Activated CD4-positive, alpha-beta memory T cell treated with anti-CD3 and anti-CD28 coated beads for 36 hours (primary cell): ENCODE results near the gene PCDHA1. TPM values are rescaled to one million over a fixed set of nuclear protein-coding genes. Genes with fewer than 3 reads are reported as not detected.
"Not testable (repeated sequence)": the region's sequence is repeated elsewhere in the genome, so short reads cannot be mapped to it uniquely, and the experiment has no call there.

ENCODE experiments used
- CTCF ChIA-PET: fragments of 350-600 bp; sonication (Branson Sonifier 250); formaldehyde crosslinking; loops from one replicate; lab custom pipeline; 2021; ENCODE audit warnings: antibody characterized with exemption, inconsistent platforms; lab: Charles Lee
- POLR2A ChIA-PET: fragments of 350-600 bp; sonication (Branson Sonifier 250); formaldehyde crosslinking; loops from one replicate; lab custom pipeline; 2021; ENCODE audit warnings: antibody characterized with exemption; lab: Charles Lee
- DNase-seq: peaks from one replicate; pipeline ENCODE4 v3.0.0-alpha.2; 2020
- H3K27ac Mint-ChIP-seq: one replicate; pipeline ENCODE4 v1.8.0; 2021; ENCODE audit warnings: mixed read lengths
- H3K27me3 Mint-ChIP-seq: one replicate; pipeline ENCODE4 v1.8.0; 2021; ENCODE audit warnings: mixed read lengths
- H3K36me3 Mint-ChIP-seq: one replicate; pipeline ENCODE4 v1.8.0; 2021; ENCODE audit warnings: mixed read lengths
- H3K4me1 Mint-ChIP-seq: one replicate; pipeline ENCODE4 v1.8.0; 2021; ENCODE audit warnings: low read depth, mixed read lengths
- H3K4me3 Mint-ChIP-seq: one replicate; pipeline ENCODE4 v1.8.0; 2021; ENCODE audit warnings: mild to moderate bottlenecking, mixed read lengths
- H3K9me3 Mint-ChIP-seq: one replicate; pipeline ENCODE4 v1.8.0; 2021; ENCODE audit warnings: mixed read lengths
- intact Hi-C: fragments of 100-400 bp; cut with micrococcal nuclease; formaldehyde crosslinking; loops from one replicate; pipeline ENCODE4 v1.15.1; 2023
- total RNA-seq, 2 experiments: library from RNA; stranded (reverse); gene quantifications; one replicate each; pipeline ENCODE4 v1.2.3, GENCODE V29; 2021

PCDHA1 gene
- total RNA-seq, 2 experiments from 2014 or later, result not detected

GRCh38 chr5:140821375-140822280 lies 35.7 kb downstream of the PCDHA1 start, which contains the start of gene PCDHA5:
Gene PCDHA5, plus strand, starts transcription at chr5:140821613.
- Mint-ChIP-seq H3K9me3 (peaks cover 11% of the 10 kb centered on the region), H3K4me1 (no peaks in the 10 kb centered on the region), H3K36me3 (no peaks in the 10 kb centered on the region), H3K27ac (no peak within 1 kb of the TSS), H3K27me3 (peaks cover 3% of the 10 kb centered on the region), H3K4me3 (no peak within 1 kb of the TSS)
- intact Hi-C loops, result no loop called here
- peak; percentile 36 for DNase-seq
- CTCF ChIA-PET, result interaction anchor here (0.6 to 1.0 kb wide), 2 partner anchors 121 to 215 kb away, joined by 3 read pairs; no protein-coding TSS in a partner anchor
- POLR2A ChIA-PET, result no interaction called here

- Mint-ChIP-seq H3K36me3 (peaks cover 3% of the 10 kb centered on the region), H3K27me3 (peaks cover 8% of the 10 kb centered on the region), H3K9me3 (peaks cover 13% of the 10 kb centered on the region), H3K27ac (no peak overlapping the region), H3K4me3 (no peak overlapping the region), H3K4me1 (no peaks in the 10 kb centered on the region)
- DNase-seq, result no peak
- ChIA-PET POLR2A (no interaction called here), CTCF (interaction anchor here (0.6 to 1.0 kb wide), 2 partner anchors 120 to 214 kb away, joined by 3 read pairs; no protein-coding TSS in a partner anchor)
- intact Hi-C loops, result no loop called here
Observed at GRCh38 chr5:140822281-140822629, 36.3 kb downstream of the PCDHA1 start.

GRCh38 chr5:140822969-140823368 lies 37.0 kb downstream of the PCDHA1 start:
- DNase-seq, H3K4me3 Mint-ChIP-seq, H3K4me1 Mint-ChIP-seq, H3K27ac Mint-ChIP-seq, H3K36me3 Mint-ChIP-seq, POLR2A ChIA-PET, intact Hi-C loops, CTCF ChIA-PET: not testable (repeated sequence)
- Mint-ChIP-seq H3K27me3 (peaks cover 12% of the 10 kb centered on the region), H3K9me3 (peaks cover 15% of the 10 kb centered on the region)

GRCh38 chr5:140823475-140823874 lies 37.5 kb downstream of the PCDHA1 start:
- POLR2A ChIA-PET, result no interaction called here
- no peaks in the 10 kb centered on the region for H3K4me1 Mint-ChIP-seq
- intact Hi-C loops, result no loop called here
- H3K36me3 Mint-ChIP-seq, result peaks cover 8% of the 10 kb centered on the region
- no peak overlapping the region for H3K4me3 Mint-ChIP-seq
- peaks cover 12% of the 10 kb centered on the region for H3K27me3 Mint-ChIP-seq
- CTCF ChIA-PET, result no interaction called here
- DNase-seq, result no peak
- no peak overlapping the region for H3K27ac Mint-ChIP-seq
- peaks cover 18% of the 10 kb centered on the region for H3K9me3 Mint-ChIP-seq

- H3K27ac Mint-ChIP-seq, result no peak within 1 kb of the TSS
- peaks cover 20% of the 10 kb centered on the region for H3K27me3 Mint-ChIP-seq
- H3K9me3 Mint-ChIP-seq, result peaks cover 26% of the 10 kb centered on the region
- ChIA-PET POLR2A (no interaction called here), CTCF (interaction anchor here (0.7 kb wide), 1 partner anchor 14 kb away, joined by 3 read pairs; no protein-coding TSS in a partner anchor)
- no peak within 1 kb of the TSS for H3K4me3 Mint-ChIP-seq
- intact Hi-C loops, result no loop called here
- no peaks in the 10 kb centered on the region for H3K4me1 Mint-ChIP-seq
- DNase-seq, result no peak
- H3K36me3 Mint-ChIP-seq, result peaks cover 19% of the 10 kb centered on the region
Observed at GRCh38 chr5:140827704-140828361, 41.9 kb downstream of the PCDHA1 start, which contains the start of gene PCDHA6. Gene PCDHA6, plus strand, starts transcription at chr5:140827960. Its CDS starts 132 bp downstream, at chr5:140828092.

GRCh38 chr5:140828362-140828737 lies 42.4 kb downstream of the PCDHA1 start:
- Mint-ChIP-seq H3K27ac (no peak overlapping the region), H3K4me3 (no peak overlapping the region), H3K4me1 (no peaks in the 10 kb centered on the region), H3K9me3 (peaks cover 28% of the 10 kb centered on the region), H3K27me3 (peaks cover 23% of the 10 kb centered on the region), H3K36me3 (peaks cover 21% of the 10 kb centered on the region)
- ChIA-PET CTCF (interaction anchor here (0.7 kb wide), 1 partner anchor 13 kb away, joined by 3 read pairs; no protein-coding TSS in a partner anchor), POLR2A (no interaction called here)
- DNase-seq, result no peak
- intact Hi-C loops, result no loop called here

- peaks cover 28% of the 10 kb centered on the region for H3K27me3 Mint-ChIP-seq
- intact Hi-C loops, POLR2A ChIA-PET, H3K4me1 Mint-ChIP-seq, H3K27ac Mint-ChIP-seq, DNase-seq, CTCF ChIA-PET, H3K4me3 Mint-ChIP-seq: not testable (repeated sequence)
- H3K9me3 Mint-ChIP-seq, result peaks cover 27% of the 10 kb centered on the region
- peaks cover 24% of the 10 kb centered on the region for H3K36me3 Mint-ChIP-seq
Observed at GRCh38 chr5:140829511-140830501, 43.9 kb downstream of the PCDHA1 start.

- peaks cover 23% of the 10 kb centered on the region for H3K9me3 Mint-ChIP-seq
- H3K4me3 Mint-ChIP-seq, result no peak within 1 kb of the TSS
- DNase-seq, result no peak
- CTCF ChIA-PET, result interaction anchor here (0.9 kb wide), 1 partner anchor 193 kb away, joined by 3 read pairs; no protein-coding TSS in a partner anchor
- peaks cover 12% of the 10 kb centered on the region for H3K36me3 Mint-ChIP-seq
- H3K27me3 Mint-ChIP-seq, result peaks cover 16% of the 10 kb centered on the region
- no peaks in the 10 kb centered on the region for H3K4me1 Mint-ChIP-seq
- H3K27ac Mint-ChIP-seq, result no peak within 1 kb of the TSS
- POLR2A ChIA-PET, result no interaction called here
- intact Hi-C loops, result no loop called here
Observed at GRCh38 chr5:140833993-140834392, 48.1 kb downstream of the PCDHA1 start, which contains the start of gene PCDHA7. Gene PCDHA7, plus strand, starts transcription at chr5:140834269. Its CDS starts 115 bp downstream, at chr5:140834384.

GRCh38 chr5:140834439-140835008 lies 48.6 kb downstream of the PCDHA1 start:
- intact Hi-C loops, H3K27ac Mint-ChIP-seq, POLR2A ChIA-PET, H3K4me3 Mint-ChIP-seq, H3K4me1 Mint-ChIP-seq, H3K36me3 Mint-ChIP-seq, DNase-seq: not testable (repeated sequence)
- CTCF ChIA-PET, result interaction anchor here (0.9 kb wide), 1 partner anchor 192 kb away, joined by 3 read pairs; no protein-coding TSS in a partner anchor
- Mint-ChIP-seq H3K9me3 (peaks cover 21% of the 10 kb centered on the region), H3K27me3 (peaks cover 15% of the 10 kb centered on the region)

GRCh38 chr5:140835622-140836510 lies 49.9 kb downstream of the PCDHA1 start:
- ChIA-PET CTCF (interaction anchor here (0.6 kb wide), 1 partner anchor 52 kb away, joined by 3 read pairs; no protein-coding TSS in a partner anchor), POLR2A (no interaction called here)
- Mint-ChIP-seq H3K27me3 (peaks cover 17% of the 10 kb centered on the region), H3K4me3 (no peak overlapping the region), H3K4me1 (no peaks in the 10 kb centered on the region), H3K9me3 (peaks cover 23% of the 10 kb centered on the region), H3K36me3 (peaks cover 9% of the 10 kb centered on the region), H3K27ac (no peak overlapping the region)
- intact Hi-C loops, result no loop called here
- no peak for DNase-seq
